PC-9 (cell line): ENCODE results near the gene LIPI. TPM values are rescaled to one million over a fixed set of nuclear protein-coding genes. Genes with fewer than 3 reads are reported as not detected.
"Not testable (repeated sequence)": the region's sequence is repeated elsewhere in the genome, so short reads cannot be mapped to it uniquely, and the experiment has no call there.

Source experiments
- BruUV-seq: library from RNA; stranded (reverse); fragments of 400-500 nt; replicated peaks from 2 replicates; lab custom pipeline; 2021; lab: Mats Ljungman, UMichigan
- CTCF ChIA-PET: fragments of 300-600 bp; sonication (Branson Sonifier 250); formaldehyde crosslinking; loops from one replicate; lab custom pipeline; 2022; ENCODE audit warnings: antibody characterized with exemption; lab: Charles Lee
- POLR2A ChIA-PET: fragments of 300-600 bp; sonication (Branson Sonifier 250); formaldehyde crosslinking; loops from one replicate; lab custom pipeline; 2022; ENCODE audit warnings: antibody characterized with exemption; ENCODE audit not compliant: unreplicated experiment; lab: Charles Lee
- DNase-seq, 2 experiments: peaks; one replicate each; pipeline versions ENCODE4 v3.0.0 to v3.0.0-alpha.2; 2015 to 2022; ENCODE audit warnings: mixed read lengths in 1 of 2
- H2AFZ ChIP-seq: fragments of 200-600 bp; sonication (generic); 2 replicates; pipeline ENCODE4 v1.8.1; 2017; ENCODE audit warnings: antibody characterized with exemption
- H3F3A ChIP-seq: fragments of 200-600 bp; sonication (generic); 2 replicates; pipeline ENCODE4 v1.8.1; 2017; ENCODE audit warnings: antibody characterized with exemption, mild to moderate bottlenecking, low read depth; ENCODE audit not compliant: insufficient read depth
- H3K27ac ChIP-seq: fragments of 200-600 bp; sonication (generic); 2 replicates; pipeline ENCODE4 v1.6.1; 2016; ENCODE audit warnings: mixed run types
- H3K27me3 ChIP-seq: fragments of 200-600 bp; sonication (generic); 2 replicates; pipeline ENCODE4 v1.6.1; 2016; ENCODE audit warnings: low read depth, mixed run types; ENCODE audit not compliant: insufficient read depth
- H3K36me3 ChIP-seq: fragments of 200-600 bp; sonication (generic); 2 replicates; pipeline ENCODE4 v1.6.1; 2016; ENCODE audit warnings: low read depth, mixed run types
- H3K4me1 ChIP-seq: fragments of 200-600 bp; sonication (generic); replicated peaks from 2 replicates; pipeline ENCODE4 v1.6.1; 2016; ENCODE audit warnings: mixed run types; ENCODE audit not compliant: insufficient read depth
- H3K4me2 ChIP-seq: fragments of 200-600 bp; sonication (generic); 2 replicates; pipeline ENCODE4 v1.6.1; 2017; ENCODE audit warnings: mixed run types
- H3K4me3 ChIP-seq: fragments of 200-600 bp; sonication (generic); 2 replicates; pipeline ENCODE4 v1.6.1; 2016; ENCODE audit warnings: mixed run types
- H3K79me2 ChIP-seq: fragments of 200-600 bp; sonication (generic); 2 replicates; pipeline ENCODE4 v1.6.1; 2017; ENCODE audit warnings: low read depth, mixed run types
- H3K9me2 ChIP-seq: fragments of 200-600 bp; sonication (generic); 2 replicates; pipeline ENCODE4 v1.8.1; 2017; ENCODE audit warnings: mild to moderate bottlenecking; ENCODE audit not compliant: insufficient read depth
- H3K9me3 ChIP-seq: fragments of 200-600 bp; sonication (generic); 2 replicates; pipeline ENCODE4 v1.8.1; 2016; ENCODE audit warnings: low read depth; ENCODE audit not compliant: insufficient read depth
- H4K20me1 ChIP-seq: fragments of 200-600 bp; sonication (generic); 2 replicates; pipeline ENCODE4 v1.8.1; 2017; ENCODE audit not compliant: insufficient read depth
- EZH2 ChIP-seq: fragments of 200-600 bp; sonication (generic); IDR thresholded peaks from 2 replicates; pipeline ENCODE4 v1.8.0; 2017; ENCODE audit warnings: antibody characterized with exemption, low read depth
- intact Hi-C: fragments of 100-400 bp; cut with micrococcal nuclease; formaldehyde crosslinking; loops from one replicate; pipeline ENCODE4 v1.10.0; 2022; ENCODE audit not compliant: unreplicated experiment
- total RNA-seq: library from RNA; stranded (reverse); gene quantifications from 2 replicates; pipeline ENCODE4 v1.2.3, GENCODE V29; 2021
- TF ChIP-seq, protein P1 (sequence below): fragments of 200-600 bp; sonication (generic); conservative IDR thresholded peaks from 2 replicates; pipeline ENCODE4 v1.6.1; 2017; ENCODE audit warnings: mixed run types, antibody characterized with exemption, mild to moderate bottlenecking, moderate library complexity

LIPI gene
- total RNA-seq, 1 experiment from 2014 or later: not detected

DNA sequence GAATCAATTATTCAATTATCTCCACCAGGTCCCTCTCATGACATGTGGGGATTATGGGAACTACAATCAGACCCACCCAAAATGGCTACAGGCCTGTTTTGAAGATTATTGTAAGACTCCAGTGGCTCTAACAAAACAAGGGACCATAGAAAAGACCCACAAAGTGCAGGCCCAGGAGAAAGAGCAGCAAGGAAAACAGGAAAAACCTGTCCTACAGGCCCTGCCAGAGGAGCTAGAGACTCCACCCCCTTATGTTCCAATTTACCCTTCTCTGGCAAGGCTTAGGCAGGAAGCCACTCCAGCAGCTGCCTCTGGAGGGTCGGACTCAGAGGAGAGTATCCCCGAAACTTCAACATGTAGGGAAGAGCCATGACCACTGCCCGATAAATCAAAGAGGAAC is 96.5 kb downstream of the LIPI start:
- Histone ChIP-seq H3K27ac (no peak overlapping the region), H3K4me2 (no peak overlapping the region), H3K79me2 (no peaks in the 10 kb centered on the region), H3K4me3 (no peak overlapping the region), H4K20me1 (no peaks in the 10 kb centered on the region), H3K36me3 (no peaks in the 10 kb centered on the region), H3K27me3 (no peaks in the 10 kb centered on the region), H3K4me1 (0 out of 2 replicates have a peak, but pooled peaks cover 8% of the 10 kb centered on the region), H2AFZ (no peak overlapping the region), H3K9me3 (no peaks in the 10 kb centered on the region), H3K9me2 (no peaks in the 10 kb centered on the region), H3F3A (no peaks in the 10 kb centered on the region)
- CTCF ChIA-PET: no interaction called here
- POLR2A ChIA-PET: no interaction called here
- peak; percentile 31 to 47 for DNase-seq
- no peak for TF ChIP-seq EZH2
- TF ChIP-seq, protein P1, sequence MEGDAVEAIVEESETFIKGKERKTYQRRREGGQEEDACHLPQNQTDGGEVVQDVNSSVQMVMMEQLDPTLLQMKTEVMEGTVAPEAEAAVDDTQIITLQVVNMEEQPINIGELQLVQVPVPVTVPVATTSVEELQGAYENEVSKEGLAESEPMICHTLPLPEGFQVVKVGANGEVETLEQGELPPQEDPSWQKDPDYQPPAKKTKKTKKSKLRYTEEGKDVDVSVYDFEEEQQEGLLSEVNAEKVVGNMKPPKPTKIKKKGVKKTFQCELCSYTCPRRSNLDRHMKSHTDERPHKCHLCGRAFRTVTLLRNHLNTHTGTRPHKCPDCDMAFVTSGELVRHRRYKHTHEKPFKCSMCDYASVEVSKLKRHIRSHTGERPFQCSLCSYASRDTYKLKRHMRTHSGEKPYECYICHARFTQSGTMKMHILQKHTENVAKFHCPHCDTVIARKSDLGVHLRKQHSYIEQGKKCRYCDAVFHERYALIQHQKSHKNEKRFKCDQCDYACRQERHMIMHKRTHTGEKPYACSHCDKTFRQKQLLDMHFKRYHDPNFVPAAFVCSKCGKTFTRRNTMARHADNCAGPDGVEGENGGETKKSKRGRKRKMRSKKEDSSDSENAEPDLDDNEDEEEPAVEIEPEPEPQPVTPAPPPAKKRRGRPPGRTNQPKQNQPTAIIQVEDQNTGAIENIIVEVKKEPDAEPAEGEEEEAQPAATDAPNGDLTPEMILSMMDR: no peak
- intact Hi-C loops: no loop called here
- no TSS peak for BruUV-seq

DNA sequence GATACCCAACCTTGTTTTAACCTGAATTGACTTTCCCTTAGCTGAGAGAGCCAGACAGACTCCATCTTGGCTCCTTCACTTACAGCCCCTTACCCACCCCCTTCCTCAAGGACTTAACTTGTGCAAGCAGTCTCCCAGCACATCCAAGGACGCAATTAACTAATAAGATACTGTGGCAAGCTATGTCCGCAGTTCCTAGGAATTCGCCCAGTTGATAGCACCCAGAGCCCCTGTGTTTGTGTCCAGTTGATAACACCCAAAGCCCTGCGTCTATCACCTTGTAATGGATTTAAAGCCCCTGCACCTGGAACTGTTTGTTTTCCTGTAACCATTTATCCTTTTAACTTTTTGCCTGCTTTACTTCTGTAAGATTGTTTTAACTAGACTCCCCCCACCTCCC is 106.2 kb downstream of the LIPI start:
- H3K4me2 ChIP-seq, H3K79me2 ChIP-seq, H3K27me3 ChIP-seq, intact Hi-C loops, H3K4me3 ChIP-seq, CTCF ChIA-PET, BruUV-seq, POLR2A ChIA-PET, DNase-seq, H3K9me2 ChIP-seq, H3K27ac ChIP-seq, H4K20me1 ChIP-seq, H3K36me3 ChIP-seq, H2AFZ ChIP-seq, H3K9me3 ChIP-seq, H3K4me1 ChIP-seq, H3F3A ChIP-seq: not testable (repeated sequence)

DNA sequence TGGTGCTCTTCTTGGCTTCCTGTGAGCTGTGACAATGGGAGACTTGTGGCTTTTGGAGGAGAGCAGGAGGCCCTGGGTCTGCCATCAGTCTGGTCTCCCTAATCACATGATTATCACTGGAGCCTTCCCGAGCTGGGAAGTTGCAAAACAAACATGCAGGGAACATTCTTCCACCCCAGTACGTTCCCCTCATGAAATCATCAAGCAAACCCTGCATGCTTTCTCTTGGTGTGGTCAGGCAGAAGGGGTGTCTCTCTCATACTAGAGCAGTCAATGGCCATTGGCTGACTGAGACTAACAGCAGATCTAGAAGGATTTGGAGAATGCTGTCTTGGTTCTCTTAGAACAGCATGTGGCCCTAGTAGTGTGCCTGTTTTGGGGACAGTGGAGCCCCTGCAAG is 111.2 kb downstream of the LIPI start:
- no peaks in the 10 kb centered on the region for H3F3A ChIP-seq
- no peaks in the 10 kb centered on the region for H3K9me3 ChIP-seq

More for the DNA sequence above, 111.2 kb downstream of the LIPI start:
- no peak for DNase-seq
- ChIA-PET POLR2A (no interaction called here), CTCF (interaction anchor here (0.6 kb wide), 1 partner anchor 10 kb away, joined by 3 read pairs; no protein-coding TSS in a partner anchor)
- intact Hi-C loops: no loop called here
- H3K27ac ChIP-seq: no peak overlapping the region
- no peaks in the 10 kb centered on the region for H3K4me1 ChIP-seq
- H3K4me3 ChIP-seq: no peak overlapping the region
- H2AFZ ChIP-seq: no peak overlapping the region
- H3K9me2 ChIP-seq: no peaks in the 10 kb centered on the region
- no peaks in the 10 kb centered on the region for H3K36me3 ChIP-seq
- H4K20me1 ChIP-seq: no peaks in the 10 kb centered on the region
- TF ChIP-seq EZH2: no peak
- TF ChIP-seq, protein P1: no peak
- H3K4me2 ChIP-seq: no peak overlapping the region
- H3K79me2 ChIP-seq: no peaks in the 10 kb centered on the region
- BruUV-seq: no TSS peak
- H3K27me3 ChIP-seq: no peaks in the 10 kb centered on the region
